Stomach (tissue), 4 donors: ENCODE measurements around the gene CLEC2L.

Source experiments
- EP300 ChIP-seq: sonication (generic); formaldehyde crosslinking; IDR thresholded peaks from one replicate; pipeline ENCODE4 v1.6.1; 2017; ENCODE audit warnings: antibody characterized with exemption
- TF ChIP-seq, protein P1 (sequence below), 7 experiments: fragments of 450-650 bp in 4 of 7; fragments of 200-600 bp in 3 of 7; sonication (generic) in 3 of 7; IDR thresholded peaks; one replicate each; pipeline ENCODE4 v1.5.1; 2016 to 2019; ENCODE audit warnings: antibody characterized with exemption in 7 of 7, control low read depth in 2 of 7, mild to moderate bottlenecking in 1 of 7

DNA sequence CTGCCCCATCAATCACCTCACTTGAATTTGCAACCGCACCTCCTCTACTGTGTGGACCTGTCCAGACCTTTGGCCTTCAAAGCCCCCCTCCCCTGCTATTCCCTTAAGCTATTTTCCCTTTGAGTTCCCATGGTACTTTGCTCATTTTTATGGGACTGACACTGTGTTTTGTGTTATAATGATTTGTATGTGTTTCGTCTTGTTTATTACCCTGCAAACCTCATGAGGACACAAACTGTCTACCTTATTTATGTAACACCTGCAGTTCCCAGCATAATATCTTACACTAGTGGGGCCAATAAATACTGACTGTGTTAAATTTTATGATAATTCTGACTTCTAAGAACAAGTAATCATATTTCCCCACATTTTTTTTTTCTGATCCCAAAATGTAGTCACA lies 70.6 kb downstream of the CLEC2L start:
- TF ChIP-seq, protein P1, sequence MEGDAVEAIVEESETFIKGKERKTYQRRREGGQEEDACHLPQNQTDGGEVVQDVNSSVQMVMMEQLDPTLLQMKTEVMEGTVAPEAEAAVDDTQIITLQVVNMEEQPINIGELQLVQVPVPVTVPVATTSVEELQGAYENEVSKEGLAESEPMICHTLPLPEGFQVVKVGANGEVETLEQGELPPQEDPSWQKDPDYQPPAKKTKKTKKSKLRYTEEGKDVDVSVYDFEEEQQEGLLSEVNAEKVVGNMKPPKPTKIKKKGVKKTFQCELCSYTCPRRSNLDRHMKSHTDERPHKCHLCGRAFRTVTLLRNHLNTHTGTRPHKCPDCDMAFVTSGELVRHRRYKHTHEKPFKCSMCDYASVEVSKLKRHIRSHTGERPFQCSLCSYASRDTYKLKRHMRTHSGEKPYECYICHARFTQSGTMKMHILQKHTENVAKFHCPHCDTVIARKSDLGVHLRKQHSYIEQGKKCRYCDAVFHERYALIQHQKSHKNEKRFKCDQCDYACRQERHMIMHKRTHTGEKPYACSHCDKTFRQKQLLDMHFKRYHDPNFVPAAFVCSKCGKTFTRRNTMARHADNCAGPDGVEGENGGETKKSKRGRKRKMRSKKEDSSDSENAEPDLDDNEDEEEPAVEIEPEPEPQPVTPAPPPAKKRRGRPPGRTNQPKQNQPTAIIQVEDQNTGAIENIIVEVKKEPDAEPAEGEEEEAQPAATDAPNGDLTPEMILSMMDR (IDR thresholded peaks at IDR 0.05), result no peak
- TF ChIP-seq EP300, result no peak
